AG04450 (cell line): ENCODE measurements around the gene ZNF430. TPM values are rescaled to one million over a fixed set of nuclear protein-coding genes. Genes with fewer than 3 reads are reported as not detected.
"Not testable (repeated sequence)": the region's sequence is repeated elsewhere in the genome, so short reads cannot be mapped to it uniquely, and the experiment has no call there.

Experiments
- CTCF ChIA-PET: fragments of 300-600, 350-600 bp; formaldehyde crosslinking; extraction: SDS; loops from one replicate; lab custom pipeline; 2022; ENCODE audit warnings: antibody characterized with exemption, inconsistent platforms; lab: Charles Lee
- POLR2A ChIA-PET: fragments of 350-600 bp; formaldehyde crosslinking; extraction: SDS; loops from one replicate; lab custom pipeline; 2021; ENCODE audit warnings: antibody characterized with exemption, inconsistent platforms; lab: Yijun Ruan, JAX
- DNase-seq: peaks from one replicate; pipeline ENCODE4 v3.0.0-alpha.2; 2011; ENCODE audit warnings: low read depth, low spot score
- H3K27ac ChIP-seq: one replicate; pipeline ENCODE4 v1.5.1; 2012; ENCODE audit warnings: low read depth, low read length, control low read depth
- H3K27me3 ChIP-seq: one replicate; pipeline ENCODE4 v1.6.0; 2012; ENCODE audit warnings: low read length; ENCODE audit not compliant: control insufficient read depth, insufficient read depth
- H3K4me3 ChIP-seq: 2 replicates; pipeline ENCODE4 v1.5.1; 2011; ENCODE audit warnings: mild to moderate bottlenecking, low read depth, low read length, control low read depth
- H3K9me3 ChIP-seq: 2 replicates; pipeline ENCODE4 v1.5.1; 2012; ENCODE audit warnings: low read length; ENCODE audit not compliant: control insufficient read depth, insufficient read depth
- CTCF ChIP-seq: IDR thresholded peaks from 2 replicates; pipeline ENCODE4 v1.5.1; 2011; ENCODE audit warnings: low read depth, low read length, control low read depth, inconsistent platforms
- polyA minus RNA-seq: library from RNA; depleted of rRNA, polyadenylated mRNA; stranded (reverse); fragments of >200 nt; gene quantifications from 2 replicates; pipeline ENCODE4 v1.2.3, GENCODE V29; 2011; rRNA and poly(A)+ RNA removed
- polyA plus RNA-seq: library from polyadenylated mRNA; depleted of rRNA; stranded (reverse); fragments of >200 nt; gene quantifications from 2 replicates; pipeline ENCODE4 v1.2.3, GENCODE V29; 2011; rRNA removed

ZNF430 gene
- polyA plus RNA-seq = 4.8 and 5.7 TPM in 2 replicates
- polyA minus RNA-seq = 6.9 and 11.5 TPM in 2 replicates

- H3K4me3 ChIP-seq = peak within 1 kb of the TSS; percentile 87
- no peaks in the 10 kb centered on the region; the same call in 1 of the 2 replicates for H3K9me3 ChIP-seq
- ChIA-PET POLR2A (interaction anchor here (0.5 to 1.9 kb wide), 8 partner anchors 14 to 816 kb away, joined by 3 to 10 read pairs (median 4); partner anchors contain the start of genes ZNF43, ZNF431, ZNF66 and ZNF708), CTCF (no interaction called here)
- H3K27ac ChIP-seq = peak within 1 kb of the TSS; percentile 83
- no peak for TF ChIP-seq CTCF
- no peaks in the 10 kb centered on the region for H3K27me3 ChIP-seq
- peak; percentile 73 for DNase-seq
Observed at GRCh38 chr19:21020298-21021227, at the start of gene ZNF430. Gene ZNF430, plus strand, starts transcription at chr19:21020657. Its CDS starts 144 bp downstream, at chr19:21020801.

GRCh38 chr19:20992788-20993187, 27.7 kb upstream of the ZNF430 start:
- not testable (repeated sequence) for DNase-seq

GRCh38 chr19:20999731-21000352, 20.6 kb upstream of the ZNF430 start:
- POLR2A ChIA-PET = interaction anchor here (1.1 to 1.5 kb wide), 2 partner anchors 21 to 77 kb away, joined by 7 read pairs; partner anchors contain the start of genes ZNF430 and ZNF85
- peak overlapping the region; percentile 66 for H3K4me3 ChIP-seq
- no peak for TF ChIP-seq CTCF
- H3K27me3 ChIP-seq = no peaks in the 10 kb centered on the region
- peaks cover 12% of the 10 kb centered on the region; the same call in 1 of the 2 replicates for H3K9me3 ChIP-seq
- peak; percentile 75 for DNase-seq
- CTCF ChIA-PET = interaction anchor here (1.1 kb wide), 1 partner anchor 339 kb away, joined by 4 read pairs; the partner anchor contains the start of gene ZNF626
- no peak overlapping the region for H3K27ac ChIP-seq

More at GRCh38 chr19:20992788-20993187, 27.7 kb upstream of the ZNF430 start:
- CTCF ChIA-PET, H3K27ac ChIP-seq, POLR2A ChIA-PET, H3K27me3 ChIP-seq, H3K9me3 ChIP-seq, H3K4me3 ChIP-seq: not testable (repeated sequence)

- CTCF ChIA-PET = not testable (repeated sequence)
- POLR2A ChIA-PET = interaction anchor here (1.2 to 1.9 kb wide), 3 partner anchors 21 to 245 kb away, joined by 4 to 7 read pairs (median 4); partner anchors contain the start of genes ZNF431 and ZNF66
Observed at GRCh38 chr19:21021238-21021637, 781 bp downstream of the ZNF430 start.

GRCh38 chr19:21022996-21023395, 2.5 kb downstream of the ZNF430 start:
- no peak overlapping the region for H3K27ac ChIP-seq
- TF ChIP-seq CTCF = no peak
- CTCF ChIA-PET = no interaction called here
- POLR2A ChIA-PET = no interaction called here
- H3K4me3 ChIP-seq = no peak overlapping the region
- H3K9me3 ChIP-seq = no peaks in the 10 kb centered on the region; the same call in 1 of the 2 replicates
- no peaks in the 10 kb centered on the region for H3K27me3 ChIP-seq
- DNase-seq = no peak

More at GRCh38 chr19:21021238-21021637, 781 bp downstream of the ZNF430 start:
- not testable (repeated sequence) for H3K9me3 ChIP-seq, H3K27me3 ChIP-seq, DNase-seq
- H3K4me3 ChIP-seq = peak overlapping the region; percentile 87
- peak overlapping the region; percentile 83 for H3K27ac ChIP-seq
